Testis (tissue), 2 donors: ENCODE measurements around the gene DHCR24.

Source experiments
- CTCF ChIP-seq, 3 experiments: fragments of 450-650 bp in 2 of 3; fragments of 200-600 bp in 1 of 3; sonication (generic) in 1 of 3; IDR thresholded peaks; one replicate each; pipeline ENCODE4 v1.5.1; 2016 to 2019; ENCODE audit warnings: antibody characterized with exemption in 3 of 3, mild to moderate bottlenecking in 2 of 3, moderate library complexity in 1 of 3
- POLR2A ChIP-seq: fragments of 450-650 bp; IDR thresholded peaks from one replicate; pipeline ENCODE4 v1.6.1; 2017; ENCODE audit warnings: antibody characterized with exemption, mild to moderate bottlenecking, moderate library complexity

GRCh38 chr1:54834007-54834541 is 52.9 kb downstream of the DHCR24 start:
- no peak for TF ChIP-seq POLR2A
- no peak for TF ChIP-seq CTCF (IDR thresholded peaks at IDR 0.05)
